Measurements from ENCODE around the gene CDC42EP3. TPM values are rescaled to one million over a fixed set of nuclear protein-coding genes. Genes with fewer than 3 reads are reported as not detected.

Gene CDC42EP3
- total and polyA plus RNA-seq, 2 experiments from 2014 or later = 31.4 TPM

DNA sequence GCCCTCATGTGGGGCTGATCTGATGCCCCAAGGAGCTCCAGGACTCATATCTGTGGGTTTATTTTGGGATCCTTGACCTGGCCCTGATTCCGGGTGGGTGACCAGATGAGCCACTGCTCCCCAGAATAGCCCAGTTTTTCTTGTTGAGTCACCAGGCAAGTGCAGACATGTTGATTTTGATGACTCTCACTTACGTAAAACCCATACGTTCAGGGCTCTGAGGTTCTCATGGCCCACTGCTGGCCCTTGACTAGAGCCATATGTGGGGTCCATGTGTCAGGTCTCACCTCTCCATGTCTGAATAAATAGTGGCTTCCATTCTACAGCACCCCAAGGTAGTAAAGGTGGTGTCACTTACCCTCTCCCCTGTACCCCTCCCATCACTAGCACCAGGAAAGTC lies 41.9 kb downstream of the CDC42EP3 start:
- Mint-ChIP-seq H3K4me1 (peaks cover 3% of the 10 kb centered on the region; the same call in 1 of the 3 replicates), H3K36me3 (ENCODE audit: low read depth) (no peaks in the 10 kb centered on the region; the same call in 2 of the 3 replicates), H3K27ac (no peak overlapping the region), H3K4me3 (no peak overlapping the region), H3K27me3 (ENCODE audit: insufficient read depth, low read depth, poor library complexity) (no peaks in the 10 kb centered on the region), H3K9me3 (no peaks in the 10 kb centered on the region)
- Histone ChIP-seq H2AFZ (no peak overlapping the region), H4K20me1 (replicated peaks; ENCODE audit: insufficient read depth) (no peaks in the 10 kb centered on the region), H3K4me2 (no peak overlapping the region), H3K9me2 (ENCODE audit: insufficient read depth) (no peaks in the 10 kb centered on the region; the same call in 1 of the 2 replicates), H3F3A (replicated peaks; ENCODE audit: low read depth) (no peaks in the 10 kb centered on the region), H3K4me1 (ENCODE audit: insufficient read depth) (no peaks in the 10 kb centered on the region), H3K27ac (ENCODE audit: low read depth) (no peak overlapping the region), H3K79me2 (replicated peaks; ENCODE audit: insufficient read depth) (no peaks in the 10 kb centered on the region), H3K36me3 (ENCODE audit: insufficient read depth) (no peaks in the 10 kb centered on the region), H3K27me3 (ENCODE audit: insufficient read depth) (no peaks in the 10 kb centered on the region), H3K4me3 (no peak overlapping the region)
- ATAC-seq = no peak
- TF ChIP-seq EZH2 (IDR thresholded peaks at IDR 0.05; ENCODE audit: low read depth, unreplicated experiment) = no peak
- no peak for TF ChIP-seq CTCF (conservative IDR thresholded peaks at IDR 0.05; ENCODE audit: low read depth in 2 of 2)
- TF ChIP-seq JUNB (IDR thresholded peaks at IDR 0.05; ENCODE audit: unreplicated experiment) = no peak
- TF ChIP-seq ZNF114 (CRISPR knock-in tag; IDR thresholded peaks at IDR 0.05) = no peak
- TF ChIP-seq ZNF462 (CRISPR knock-in tag; IDR thresholded peaks at IDR 0.05) = no peak
- TF ChIP-seq ZNF331 (CRISPR knock-in tag; IDR thresholded peaks at IDR 0.05; ENCODE audit: low read depth) = no peak
- no peak for TF ChIP-seq STAT1 (IDR thresholded peaks at IDR 0.05; ENCODE audit: unreplicated experiment)
- TF ChIP-seq NANOG (IDR thresholded peaks at IDR 0.05; ENCODE audit: borderline replicate concordance) = no peak
- DNase-seq (ENCODE audit: low spot score) = no peak
